Measurements from ENCODE around the gene KDM8. TPM values are rescaled to one million over a fixed set of nuclear protein-coding genes. Genes with fewer than 3 reads are reported as not detected.

KDM8 gene
- total and polyA plus RNA-seq, 7 donors = 2.5 to 6.8 (median 5.1) TPM

GRCh38 chr16:27229891-27230470, 26.7 kb downstream of the KDM8 start:
- no peak overlapping the region for H3K4me3 ChIP-seq
- H3K4me1 ChIP-seq = peaks cover 0 to 7% (median 4%) of the 10 kb centered on the region in 4 donors
- TF ChIP-seq EP300 (IDR thresholded peaks at IDR 0.05) (no peak), POLR2AphosphoS5 (IDR thresholded peaks at IDR 0.05) (no peak), POLR2A (IDR thresholded peaks at IDR 0.05) (no peak), CTCF (IDR thresholded peaks at IDR 0.05) (no peak)
- no peaks in the 10 kb centered on the region for H3K27me3 ChIP-seq
- no peaks in the 10 kb centered on the region for H3K9me3 ChIP-seq
- no peak overlapping the region for H3K27ac ChIP-seq
- intact Hi-C loops (cut with DNase I) = no loop called here
- DNase-seq = no peak
- peaks cover 0 to 57% (median 20%) of the 10 kb centered on the region in 4 donors for H3K36me3 ChIP-seq
- 92% methylated on average over 18 of the region's 18 CpGs for WGBS, 2 donors

GRCh38 chr16:27230562-27231001, 27.3 kb downstream of the KDM8 start:
- no peak for TF ChIP-seq CTCF (IDR thresholded peaks at IDR 0.05)
- TF ChIP-seq POLR2AphosphoS5 (IDR thresholded peaks at IDR 0.05) = no peak
- no peak for TF ChIP-seq POLR2A (IDR thresholded peaks at IDR 0.05)
- TF ChIP-seq EP300 (IDR thresholded peaks at IDR 0.05) = no peak
- Histone ChIP-seq H3K4me1 (peaks cover 0 to 13% (median 10%) of the 10 kb centered on the region in 4 donors), H3K27ac (no peak overlapping the region), H3K36me3 (peaks cover 0 to 51% (median 20%) of the 10 kb centered on the region in 4 donors), H3K9me3 (no peaks in the 10 kb centered on the region), H3K27me3 (no peaks in the 10 kb centered on the region), H3K4me3 (no peak overlapping the region)
- WGBS, 2 donors = 26 to 44% methylated on average over 16 of the region's 16 CpGs
- intact Hi-C loops (cut with DNase I) = no loop called here
- DNase-seq = no peak

GRCh38 chr16:27231692-27232060, 28.4 kb downstream of the KDM8 start:
- Histone ChIP-seq H3K4me1 (peaks cover 0 to 18% (median 15%) of the 10 kb centered on the region in 4 donors), H3K9me3 (no peaks in the 10 kb centered on the region), H3K27me3 (no peaks in the 10 kb centered on the region), H3K27ac (no peak overlapping the region), H3K36me3 (peaks cover 0 to 43% (median 19%) of the 10 kb centered on the region in 4 donors), H3K4me3 (no peak overlapping the region)
- TF ChIP-seq EP300 (IDR thresholded peaks at IDR 0.05) (no peak), CTCF (IDR thresholded peaks at IDR 0.05) (no peak), POLR2AphosphoS5 (IDR thresholded peaks at IDR 0.05) (no peak), POLR2A (IDR thresholded peaks at IDR 0.05) (no peak)
- intact Hi-C loops (cut with DNase I) = no loop called here
- 71 to 88% methylated on average over 8 of the region's 8 CpGs for WGBS, 2 donors
- DNase-seq = no peak

- DNase-seq = peak; percentile 59
- Histone ChIP-seq H3K4me1 (peaks cover 0 to 18% (median 15%) of the 10 kb centered on the region in 4 donors), H3K27me3 (no peaks in the 10 kb centered on the region), H3K36me3 (peaks cover 0 to 43% (median 19%) of the 10 kb centered on the region in 4 donors), H3K9me3 (no peaks in the 10 kb centered on the region), H3K4me3 (no peak overlapping the region), H3K27ac (peak overlapping the region in 1 of 4 donors; percentile 23)
- WGBS, 2 donors = 54 to 57% methylated on average over 26 of the region's 26 CpGs
- intact Hi-C loops (cut with DNase I) = no loop called here
- TF ChIP-seq POLR2AphosphoS5 (IDR thresholded peaks at IDR 0.05) (no peak), POLR2A (IDR thresholded peaks at IDR 0.05) (no peak), EP300 (IDR thresholded peaks at IDR 0.05) (no peak), CTCF (IDR thresholded peaks at IDR 0.05) (no peak)
Observed at GRCh38 chr16:27232061-27232900, 29.0 kb downstream of the KDM8 start.

All from sigmoid colon (tissue), 7 donors.